ENCODE measurements around the gene NPC1. TPM values are rescaled to one million over a fixed set of nuclear protein-coding genes. Genes with fewer than 3 reads are reported as not detected.
"Not testable (repeated sequence)": the region's sequence is repeated elsewhere in the genome, so short reads cannot be mapped to it uniquely, and the experiment has no call there.

NPC1 gene
- total and polyA plus RNA-seq, 9 donors, result 21.8 to 100 (median 29.8) TPM

GRCh38 chr18:23583071-23583865, 3.0 kb downstream of the NPC1 start:
- H3K4me3 ChIP-seq, result no peak overlapping the region
- H3K36me3 ChIP-seq, result no peaks in the 10 kb centered on the region
- H3K27ac ChIP-seq, result no peak overlapping the region
- no peaks in the 10 kb centered on the region for H3K9me3 ChIP-seq
- no peak for DNase-seq
- TF ChIP-seq EP300 (IDR thresholded peaks at IDR 0.05) (no peak), CTCF (IDR thresholded peaks at IDR 0.05) (no peak), POLR2A (IDR thresholded peaks at IDR 0.05) (no peak)
- no peaks in the 10 kb centered on the region for H3K27me3 ChIP-seq
- no peaks in the 10 kb centered on the region for H3K4me1 ChIP-seq (ENCODE audit: insufficient read depth)
- WGBS, 3 donors, result 83 to 85% (median 84%) methylated on average over 5 of the region's 5 CpGs
- intact Hi-C loops (cut with DNase I), result loop anchor here in 1 of 4 donors (10.0 kb wide), 1 partner anchor 68 kb away; no protein-coding TSS in a partner anchor

GRCh38 chr18:23580677-23581367, 5.5 kb downstream of the NPC1 start:
- 75 to 79% (median 78%) methylated on average over 6 of the region's 6 CpGs for WGBS, 3 donors
- Histone ChIP-seq H3K27me3 (no peaks in the 10 kb centered on the region), H3K36me3 (no peaks in the 10 kb centered on the region), H3K9me3 (no peaks in the 10 kb centered on the region), H3K27ac (no peak overlapping the region), H3K4me1 (ENCODE audit: insufficient read depth) (no peaks in the 10 kb centered on the region), H3K4me3 (no peak overlapping the region)
- no peak for DNase-seq
- TF ChIP-seq POLR2A (IDR thresholded peaks at IDR 0.05), result no peak
- no peak for TF ChIP-seq CTCF (IDR thresholded peaks at IDR 0.05)
- TF ChIP-seq EP300 (IDR thresholded peaks at IDR 0.05), result no peak
- intact Hi-C loops (cut with DNase I), result loop anchor here in 1 of 4 donors (10.0 kb wide), 1 partner anchor 66 kb away; no protein-coding TSS in a partner anchor

- Histone ChIP-seq H3K4me1 (ENCODE audit: insufficient read depth) (peaks cover 3% of the 10 kb centered on the region), H3K27ac (no peak overlapping the region), H3K4me3 (no peak overlapping the region), H3K27me3 (no peaks in the 10 kb centered on the region), H3K9me3 (no peaks in the 10 kb centered on the region), H3K36me3 (no peaks in the 10 kb centered on the region)
- TF ChIP-seq EP300 (IDR thresholded peaks at IDR 0.05), result no peak
- no peak for TF ChIP-seq CTCF (IDR thresholded peaks at IDR 0.05)
- no peak for DNase-seq
- 84 to 90% (median 87%) methylated on average over 8 of the region's 8 CpGs for WGBS, 3 donors
- intact Hi-C loops (cut with DNase I), result no loop called here
Observed at GRCh38 chr18:23578891-23579653, 7.2 kb downstream of the NPC1 start.

GRCh38 chr18:23578067-23578701, 8.1 kb downstream of the NPC1 start:
- peaks cover 3% of the 10 kb centered on the region for H3K4me1 ChIP-seq (ENCODE audit: insufficient read depth)
- H3K27me3 ChIP-seq, result no peaks in the 10 kb centered on the region
- H3K36me3 ChIP-seq, result no peaks in the 10 kb centered on the region
- TF ChIP-seq CTCF (IDR thresholded peaks at IDR 0.05) (no peak), POLR2A (IDR thresholded peaks at IDR 0.05) (no peak), EP300 (IDR thresholded peaks at IDR 0.05) (no peak)
- WGBS, 3 donors, result 83 to 90% (median 84%) methylated on average over 6 of the region's 6 CpGs
- intact Hi-C loops (cut with DNase I), result no loop called here
- H3K4me3 ChIP-seq, result no peak overlapping the region
- no peak overlapping the region for H3K27ac ChIP-seq
- H3K9me3 ChIP-seq, result no peaks in the 10 kb centered on the region
- no peak for DNase-seq

- intact Hi-C loops (cut with DNase I); H3K4me3 ChIP-seq; H3K9me3 ChIP-seq; H3K27ac ChIP-seq; H3K4me1 ChIP-seq (ENCODE audit: insufficient read depth); H3K27me3 ChIP-seq; H3K36me3 ChIP-seq; DNase-seq: not testable (repeated sequence)
- 94 to 96% (median 95%) methylated on average over 15 to 24 of the region's 24 CpGs for WGBS, 3 donors
Observed at GRCh38 chr18:23577521-23577920, 8.8 kb downstream of the NPC1 start.

Measured in ovary (tissue), 9 donors.